Measurements from ENCODE around the gene RAB11B. TPM values are rescaled to one million over a fixed set of nuclear protein-coding genes. Genes with fewer than 3 reads are reported as not detected.

The RAB11B gene
- total RNA-seq (2016; rRNA removed; fragmentation: Illumina TruSeq; extraction: Trizol) (6.0 and 11.5 TPM in 2 replicates), polyA plus RNA-seq (2011; rRNA removed) (28.4 and 39.6 TPM in 2 replicates), polyA minus RNA-seq (2011; rRNA and poly(A)+ RNA removed; ENCODE audit: low replicate concordance) (12.0 and 69.0 TPM in 2 replicates), Bru-seq, nascent RNA (percentile 69 among the genes with signal in this experiment), BruChase-seq, experiment 1, labeled RNA remaining after a 6-hour chase (percentile 83 among the genes with signal in this experiment), BruChase-seq, experiment 2, labeled RNA remaining after a 2-hour chase (percentile 72 among the genes with signal in this experiment)
- total RNA-seq (2016; cell fraction: cytosol; rRNA removed; fragmentation: Illumina TruSeq; extraction: Trizol; ENCODE audit: low read depth) = 3.2 and 5.3 TPM in 2 replicates
- total RNA-seq (2016; cell fraction: insoluble cytoplasmic fraction; rRNA removed; fragmentation: Illumina TruSeq; extraction: Trizol) = 5.3 and 9.6 TPM in 2 replicates
- 5.5 and 8.1 TPM in 2 replicates for total RNA-seq (2016; cell fraction: membrane; rRNA removed; fragmentation: Illumina TruSeq; extraction: Trizol)
- total RNA-seq (2016; cell fraction: nucleus; rRNA removed; fragmentation: Illumina TruSeq; extraction: Trizol) = 10.6 and 12.6 TPM in 2 replicates
- polyA plus RNA-seq (2011; cell fraction: cytosol; rRNA removed) = 25.6 and 37.5 TPM in 2 replicates
- polyA plus RNA-seq (2011; cell fraction: nucleus; rRNA removed) = 145 and 155 TPM in 2 replicates
- 60.0 and 70.4 TPM in 2 replicates for polyA plus RNA-seq (2012)
- polyA plus RNA-seq (2016; cell fraction: cytosol; fragmentation: Illumina TruSeq; extraction: Trizol; ENCODE audit: low read depth) = 12.4 and 13.3 TPM in 2 replicates
- 42.9 and 48.7 TPM in 2 replicates for polyA plus RNA-seq (2016; cell fraction: insoluble cytoplasmic fraction; fragmentation: Illumina TruSeq; extraction: Trizol; ENCODE audit: low read depth)
- polyA plus RNA-seq (2016; cell fraction: membrane; fragmentation: Illumina TruSeq; extraction: Trizol; ENCODE audit: low read depth) = 18.3 and 20.3 TPM in 2 replicates
- polyA plus RNA-seq (2016; cell fraction: nucleus; fragmentation: Illumina TruSeq; extraction: Trizol; ENCODE audit: insufficient read depth, low read depth) = 54.5 and 58.9 TPM in 2 replicates
- 33.6 and 48.7 TPM in 2 replicates for polyA minus RNA-seq (2011; cell fraction: cytosol; rRNA and poly(A)+ RNA removed)
- polyA minus RNA-seq (2011; cell fraction: nucleus; rRNA and poly(A)+ RNA removed) = 27.7 and 30.1 TPM in 2 replicates
- long read RNA-seq, experiment 1, transcript RAB11B-201 (5 exons, 1,751 nt) = major isoform, 38 of 47 reads
- long read RNA-seq, experiment 1, partial matches to known transcripts = 1 of 47 reads
- long read RNA-seq, experiment 1, other reads (novel, unspliced or antisense) = 8 of 47 reads
- long read RNA-seq, experiment 2, transcript RAB11B-201 (5 exons, 1,751 nt) = major isoform, 103 of 154 reads
- long read RNA-seq, experiment 2, partial matches to known transcripts = 40 of 154 reads
- long read RNA-seq, experiment 2, other reads (novel, unspliced or antisense) = 9 of 154 reads

GRCh38 chr19:8389891-8390616 lies at the start of gene RAB11B:
RAB11B (plus strand) TSS chr19:8390360; CDS start chr19:8390417, 57 bp downstream.
- Histone ChIP-seq H3K36me3 (replicated peaks in 1 of 2; ENCODE audit: control insufficient read depth in 1 of 2, insufficient read depth in 2 of 2, low read length in 2 of 2) (no peaks in the 10 kb centered on the region), H3K9ac (ENCODE audit: insufficient read depth, low read depth, low read length) (peak within 1 kb of the TSS; percentile 100), H3K4me3 (replicated peaks in 1 of 3; ENCODE audit: insufficient read depth in 1 of 3, low read depth in 2 of 3, low read length in 3 of 3) (peak within 1 kb of the TSS; percentile 84 to 86 (median 85)), H3K27me3 (ENCODE audit: control insufficient read depth in 1 of 2, insufficient read depth in 2 of 2, low read length in 2 of 2) (no peaks in the 10 kb centered on the region), H3K79me2 (ENCODE audit: insufficient read depth, low read length) (peaks cover 31% of the 10 kb centered on the region), H3K9me3 (ENCODE audit: low read length) (no peaks in the 10 kb centered on the region), H3K4me1 (ENCODE audit: insufficient read depth, low read length) (peaks cover 87% of the 10 kb centered on the region), H3K4me2 (ENCODE audit: low read depth, low read length) (peak within 1 kb of the TSS; percentile 95), H2AFZ (ENCODE audit: low read length) (no peak within 1 kb of the TSS), H4K20me1 (ENCODE audit: insufficient read depth, low read length) (peaks cover 9% of the 10 kb centered on the region), H3K27ac (ENCODE audit: extremely low read length, insufficient read depth, low read length) (peak within 1 kb of the TSS; percentile 96)
- BruUV-seq (replicated peaks) = no TSS peak
- 6% methylated on average over 16 of the region's 70 CpGs for WGBS (ENCODE audit: low lambda C conversion rate)
- FAIRE-seq = peak; percentile 97
- ATAC-seq = peak; percentile 92
- DNase-seq (ENCODE audit: low spot score) = peak; percentile 99
- intact Hi-C loops (cut with micrococcal nuclease; ENCODE audit: unreplicated experiment) = no loop called here
- in situ Hi-C loops (cut with HindIII; ENCODE audit: extremely low pct_ligation_motif_present, low pct_unique_long_range_greater_than_20kb) = no loop called here
- POLR2A ChIA-PET = interaction anchor here (0.6 to 3.0 kb wide), 26 partner anchors 8 to 136 kb away, joined by 3 to 41 read pairs (median 6); partner anchors contain the start of genes ANGPTL4, HNRNPM, MARCHF2 and NDUFA7
- CTCF ChIA-PET (ENCODE audit: low intra/inter-chr PET ratio, low total read pairs) = interaction anchor here (1.4 kb wide), 1 partner anchor 36 kb away, joined by 3 read pairs; no protein-coding TSS in a partner anchor
- peak; percentile 47; the same call in 1 of the 2 replicates for TF ChIP-seq MEIS2 (CRISPR knock-in tag; IDR thresholded peaks at IDR 0.05)
- TF ChIP-seq ESRRA (CRISPR knock-in tag; IDR thresholded peaks at IDR 0.05; ENCODE audit: low read depth) = 0 out of 2 replicates have a peak, but pooled peaks have one; percentile 4
- no peak for TF ChIP-seq ZSCAN12 (CRISPR knock-in tag; IDR thresholded peaks at IDR 0.05)
- peak; percentile 99 for TF ChIP-seq NFYC (CRISPR knock-in tag; IDR thresholded peaks at IDR 0.05)
- no peak for TF ChIP-seq DZIP1 (CRISPR knock-in tag; IDR thresholded peaks at IDR 0.05)
- peak; percentile 40; the same call in 1 of the 2 replicates for TF ChIP-seq KDM5A (IDR thresholded peaks at IDR 0.05; ENCODE audit: borderline replicate concordance, low read length)
- TF ChIP-seq POLR2AphosphoS5 (IDR thresholded peaks at IDR 0.05; ENCODE audit: low read depth, low read length) = peak; percentile 45; the same call in 1 of the 2 replicates
- TF ChIP-seq, protein P1, sequence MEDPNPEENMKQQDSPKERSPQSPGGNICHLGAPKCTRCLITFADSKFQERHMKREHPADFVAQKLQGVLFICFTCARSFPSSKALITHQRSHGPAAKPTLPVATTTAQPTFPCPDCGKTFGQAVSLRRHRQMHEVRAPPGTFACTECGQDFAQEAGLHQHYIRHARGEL (CRISPR knock-in tag; IDR thresholded peaks at IDR 0.05) = no peak
- TF ChIP-seq, protein P2, sequence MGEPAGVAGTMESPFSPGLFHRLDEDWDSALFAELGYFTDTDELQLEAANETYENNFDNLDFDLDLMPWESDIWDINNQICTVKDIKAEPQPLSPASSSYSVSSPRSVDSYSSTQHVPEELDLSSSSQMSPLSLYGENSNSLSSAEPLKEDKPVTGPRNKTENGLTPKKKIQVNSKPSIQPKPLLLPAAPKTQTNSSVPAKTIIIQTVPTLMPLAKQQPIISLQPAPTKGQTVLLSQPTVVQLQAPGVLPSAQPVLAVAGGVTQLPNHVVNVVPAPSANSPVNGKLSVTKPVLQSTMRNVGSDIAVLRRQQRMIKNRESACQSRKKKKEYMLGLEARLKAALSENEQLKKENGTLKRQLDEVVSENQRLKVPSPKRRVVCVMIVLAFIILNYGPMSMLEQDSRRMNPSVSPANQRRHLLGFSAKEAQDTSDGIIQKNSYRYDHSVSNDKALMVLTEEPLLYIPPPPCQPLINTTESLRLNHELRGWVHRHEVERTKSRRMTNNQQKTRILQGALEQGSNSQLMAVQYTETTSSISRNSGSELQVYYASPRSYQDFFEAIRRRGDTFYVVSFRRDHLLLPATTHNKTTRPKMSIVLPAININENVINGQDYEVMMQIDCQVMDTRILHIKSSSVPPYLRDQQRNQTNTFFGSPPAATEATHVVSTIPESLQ (CRISPR knock-in tag; conservative IDR thresholded peaks at IDR 0.05) = no peak
